HG03045 (cell line): Measurements from ENCODE around the gene METTL1.
"Not testable (repeated sequence)": the region's sequence is repeated elsewhere in the genome, so short reads cannot be mapped to it uniquely, and the experiment has no call there.

Experiments
- ATAC-seq: cut with Tn5 transposase; IDR thresholded peaks from one replicate; pipeline ENCODE4 v1.9.1; 2021; ENCODE audit warnings: mild to moderate bottlenecking, moderate library complexity; ENCODE audit not compliant: unreplicated experiment

Gene METTL1

GRCh38 chr12:57724936-57725740 is 46.8 kb downstream of the METTL1 start:
- no peak for ATAC-seq

- ATAC-seq, result no peak
Measured at GRCh38 chr12:57724003-57724935, 47.6 kb downstream of the METTL1 start.

DNA sequence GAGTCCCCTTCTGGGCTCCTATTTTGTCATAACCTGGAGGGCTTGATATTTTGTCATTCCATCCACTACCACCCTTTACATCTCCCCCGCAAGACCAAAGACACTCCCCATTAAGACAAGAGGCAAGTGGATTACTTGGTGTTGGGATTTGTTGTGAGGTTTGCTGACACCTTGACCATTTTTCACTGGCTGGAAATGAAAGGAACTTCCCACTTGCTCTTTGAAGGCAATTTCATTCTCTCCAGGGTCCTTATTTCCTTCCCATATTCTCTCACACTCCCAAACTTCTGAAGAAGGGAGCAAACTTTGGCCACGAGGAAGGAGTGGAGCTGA is 48.3 kb downstream of the METTL1 start:
- no peak for ATAC-seq

DNA sequence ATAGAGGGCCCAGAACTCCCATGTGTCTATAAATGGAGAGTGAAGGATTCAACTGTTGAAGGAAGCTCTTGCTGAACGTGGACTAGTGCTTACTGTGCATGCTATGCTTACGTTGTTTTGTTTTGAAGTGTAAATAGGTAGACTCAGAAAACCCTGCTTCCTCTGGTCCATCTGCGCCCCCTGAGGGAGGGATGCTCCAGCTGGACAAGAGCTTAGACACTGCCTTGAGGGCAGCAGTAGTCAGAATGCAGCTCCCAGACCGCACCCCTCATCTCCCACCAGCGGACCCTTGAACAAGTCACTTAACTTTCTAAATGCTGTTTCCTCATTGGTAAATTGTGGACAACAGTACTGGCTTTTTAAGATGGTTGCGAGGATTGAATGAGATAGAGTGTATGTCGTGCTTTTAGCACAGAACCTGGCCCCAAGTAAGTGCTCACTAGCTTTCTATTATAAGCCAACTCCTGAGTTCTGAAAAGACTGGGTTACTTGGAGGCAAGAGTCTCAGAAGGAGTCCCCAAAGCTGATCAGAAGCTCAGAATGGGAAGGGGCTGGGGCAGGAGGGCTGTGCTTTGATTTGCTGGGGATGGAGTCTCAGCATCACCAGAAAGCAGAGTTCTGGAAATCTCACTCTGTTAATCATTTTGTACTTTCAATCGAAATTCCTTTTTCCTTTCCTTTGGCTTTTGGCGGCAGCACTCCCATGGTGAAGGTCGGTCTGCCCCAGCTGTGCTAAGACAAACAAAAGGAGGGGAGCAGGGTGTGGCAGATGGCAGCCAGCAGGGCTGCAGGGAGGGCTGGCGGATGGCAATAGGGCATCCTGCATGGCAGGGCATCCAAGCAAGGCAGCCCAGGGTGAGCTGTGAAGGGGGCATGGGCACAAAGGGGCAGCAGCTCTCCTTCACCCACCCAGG is 48.9 kb downstream of the METTL1 start:
- ATAC-seq, result no peak

DNA sequence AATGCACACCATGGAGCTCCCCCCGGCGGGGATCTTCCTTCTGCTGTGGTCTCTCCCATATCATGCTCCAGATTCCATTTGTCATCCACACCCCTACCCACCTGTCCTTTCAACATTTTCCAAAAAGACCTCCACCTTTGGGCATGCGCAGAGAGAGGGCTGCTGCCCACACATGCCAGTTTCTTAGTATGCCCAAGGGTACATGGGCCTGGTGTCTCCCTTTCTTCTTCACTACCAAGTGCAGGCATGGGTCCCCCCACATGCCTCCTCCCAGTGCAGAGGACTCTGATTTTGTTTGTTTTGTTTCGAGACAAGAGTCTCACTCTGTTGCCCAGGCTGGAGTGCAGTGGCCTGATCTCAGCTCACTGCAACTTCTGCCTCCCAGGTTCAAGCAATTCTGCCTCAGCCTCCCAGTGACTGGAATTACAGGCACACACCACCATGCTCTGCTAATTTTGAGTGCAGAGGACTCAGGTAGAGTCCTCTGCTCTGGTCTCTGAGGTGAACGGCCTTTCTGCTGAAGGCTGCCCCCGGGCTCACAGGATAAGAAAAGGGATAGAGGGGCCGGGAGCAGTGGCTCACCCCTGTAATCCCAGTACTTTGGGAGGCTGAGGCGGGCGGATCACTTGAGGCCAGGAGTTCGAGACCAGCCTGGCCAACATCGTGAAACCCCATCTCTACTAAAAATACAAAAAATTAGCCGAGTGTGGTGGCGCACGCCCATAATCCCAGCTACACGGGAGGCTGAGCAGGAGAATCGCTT is 49.9 kb downstream of the METTL1 start:
- not testable (repeated sequence) for ATAC-seq

GRCh38 chr12:57720606-57721595 is 51.0 kb downstream of the METTL1 start:
- no peak for ATAC-seq

DNA sequence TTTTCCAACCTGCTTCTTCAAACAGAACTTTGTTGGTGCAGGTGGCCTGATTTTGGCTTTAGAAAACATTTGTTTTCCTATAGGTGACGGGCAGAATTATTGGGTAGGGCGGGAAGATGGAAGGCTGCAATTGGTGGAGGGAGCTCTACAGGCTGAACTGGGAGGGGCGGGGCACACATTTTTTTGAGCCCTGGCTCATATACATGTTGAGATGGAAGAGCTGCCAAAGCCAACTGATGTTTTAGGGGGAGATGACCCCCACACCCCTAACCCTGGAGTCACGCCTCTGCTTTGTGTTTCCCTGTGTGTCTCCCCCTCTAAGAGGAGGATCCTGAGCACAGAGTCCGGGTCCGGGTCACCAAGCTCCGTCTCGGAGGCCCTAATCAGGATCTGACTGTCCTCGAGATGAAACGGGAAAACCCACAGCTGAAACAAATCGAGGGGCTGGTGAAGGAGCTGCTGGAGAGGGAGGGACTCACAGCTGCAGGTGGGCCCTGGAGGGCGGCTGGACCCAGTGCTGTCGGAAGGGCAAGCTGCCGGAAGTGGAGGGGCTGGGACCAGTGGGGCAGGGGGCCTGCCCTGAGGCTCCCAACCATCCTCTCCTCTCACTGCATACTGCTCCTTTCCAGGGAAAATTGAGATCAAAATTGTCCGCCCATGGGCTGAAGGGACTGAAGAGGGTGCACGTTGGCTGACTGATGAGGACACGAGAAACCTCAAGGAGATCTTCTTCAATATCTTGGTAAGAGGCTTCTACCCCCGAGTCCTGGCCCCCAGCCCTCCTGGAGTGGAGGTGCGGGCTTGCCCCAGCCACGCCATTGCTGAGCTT is 51.9 kb downstream of the METTL1 start:
- ATAC-seq, result no peak

- ATAC-seq, result no peak
Measured at GRCh38 chr12:57718641-57719528, 53.0 kb downstream of the METTL1 start.
